Esophagus muscularis mucosa (tissue), 4 donors: ENCODE measurements around the gene PSMC6. TPM values are rescaled to one million over a fixed set of nuclear protein-coding genes. Genes with fewer than 3 reads are reported as not detected.
"Not testable (repeated sequence)": the region's sequence is repeated elsewhere in the genome, so short reads cannot be mapped to it uniquely, and the experiment has no call there.

Source experiments
- DNase-seq: peaks from one replicate; pipeline ENCODE4 v3.0.0-alpha.2; 2017; ENCODE audit errors: extremely low spot score
- H3K27ac ChIP-seq, 4 donors: fragments of 200-600 bp; sonication (generic); replicated peaks in 1 of 4; 1 replicate in 3 of 4; 2 replicates in 1 of 4; pipeline ENCODE4 v1.5.1; 2016 to 2019; ENCODE audit warnings: mild to moderate bottlenecking in 1 of 4
- H3K27me3 ChIP-seq, 4 donors: fragments of 200-600 bp; sonication (generic); one replicate each; pipeline versions ENCODE4 v1.5.1 to v1.6.0; 2016 to 2019
- H3K36me3 ChIP-seq, 4 donors: fragments of 200-600 bp; sonication (generic); one replicate each; pipeline ENCODE4 v1.5.1; 2016 to 2019
- H3K4me1 ChIP-seq, 4 donors: fragments of 200-600 bp; sonication (generic); one replicate each; pipeline ENCODE4 v1.5.1; 2016 to 2019
- H3K4me3 ChIP-seq, 4 donors: fragments of 200-600 bp; sonication (generic); 1 replicate in 2 of 4; 2 replicates in 2 of 4; pipeline ENCODE4 v1.5.1; 2016 to 2019; ENCODE audit warnings: mild to moderate bottlenecking in 4 of 4, moderate library complexity in 1 of 4
- H3K9me3 ChIP-seq, 4 donors: fragments of 200-600 bp; sonication (generic); 1 replicate in 3 of 4; 2 replicates in 1 of 4; pipeline ENCODE4 v1.5.1; 2016 to 2019
- EP300 ChIP-seq: sonication (generic); formaldehyde crosslinking; IDR thresholded peaks from one replicate; pipeline ENCODE4 v1.6.1; 2017; ENCODE audit warnings: antibody characterized with exemption
- POLR2A ChIP-seq: fragments of 450-650 bp; IDR thresholded peaks from one replicate; pipeline ENCODE4 v1.6.1; 2017; ENCODE audit warnings: antibody characterized with exemption, moderate library complexity, mild to moderate bottlenecking, low read depth
- POLR2AphosphoS5 ChIP-seq, 2 donors: sonication (generic); formaldehyde crosslinking; IDR thresholded peaks; one replicate each; pipeline ENCODE4 v1.6.1; 2017; ENCODE audit warnings: antibody characterized with exemption in 2 of 2
- WGBS: methylation state at CpG from one replicate; pipeline ENCODE4 v1.1.5; 2018; 5-methylcytosine and 5-hydroxymethylcytosine counted together
- intact Hi-C: fragments of 100-400 bp; cut with DNase I; formaldehyde crosslinking; loops from one replicate; pipeline ENCODE4 v1.15.1; 2023
- total RNA-seq, 4 donors: library from RNA; depleted of rRNA; stranded (reverse); fragments of >200 nt; gene quantifications; one replicate each; pipeline versions ENCODE4 v1.1.0 to v1.2.1, GENCODE V29; 2016
- TF ChIP-seq, protein P1 (sequence below), 3 experiments: fragments of 200-600 bp in 2 of 3; fragments of 450-650 bp in 1 of 3; sonication (generic) in 2 of 3; IDR thresholded peaks; one replicate each; pipeline ENCODE4 v1.5.1; 2017 to 2019; ENCODE audit warnings: antibody characterized with exemption in 3 of 3, mild to moderate bottlenecking in 2 of 3, moderate library complexity in 1 of 3

The PSMC6 gene
- total RNA-seq, 4 donors from 2014 or later: 53.5 to 80.8 (median 63.7) TPM

- Histone ChIP-seq H3K4me1 (no peaks in the 10 kb centered on the region), H3K27ac (no peak overlapping the region), H3K9me3 (no peaks in the 10 kb centered on the region), H3K4me3 (no peak overlapping the region), H3K27me3 (no peaks in the 10 kb centered on the region), H3K36me3 (peaks cover 19 to 51% (median 33%) of the 10 kb centered on the region in 4 donors)
- WGBS: 91% methylated on average over 5 of the region's 5 CpGs
- no peak for DNase-seq
- TF ChIP-seq POLR2A: no peak
- TF ChIP-seq POLR2AphosphoS5 (IDR thresholded peaks at IDR 0.05): no peak
- TF ChIP-seq, protein P1, sequence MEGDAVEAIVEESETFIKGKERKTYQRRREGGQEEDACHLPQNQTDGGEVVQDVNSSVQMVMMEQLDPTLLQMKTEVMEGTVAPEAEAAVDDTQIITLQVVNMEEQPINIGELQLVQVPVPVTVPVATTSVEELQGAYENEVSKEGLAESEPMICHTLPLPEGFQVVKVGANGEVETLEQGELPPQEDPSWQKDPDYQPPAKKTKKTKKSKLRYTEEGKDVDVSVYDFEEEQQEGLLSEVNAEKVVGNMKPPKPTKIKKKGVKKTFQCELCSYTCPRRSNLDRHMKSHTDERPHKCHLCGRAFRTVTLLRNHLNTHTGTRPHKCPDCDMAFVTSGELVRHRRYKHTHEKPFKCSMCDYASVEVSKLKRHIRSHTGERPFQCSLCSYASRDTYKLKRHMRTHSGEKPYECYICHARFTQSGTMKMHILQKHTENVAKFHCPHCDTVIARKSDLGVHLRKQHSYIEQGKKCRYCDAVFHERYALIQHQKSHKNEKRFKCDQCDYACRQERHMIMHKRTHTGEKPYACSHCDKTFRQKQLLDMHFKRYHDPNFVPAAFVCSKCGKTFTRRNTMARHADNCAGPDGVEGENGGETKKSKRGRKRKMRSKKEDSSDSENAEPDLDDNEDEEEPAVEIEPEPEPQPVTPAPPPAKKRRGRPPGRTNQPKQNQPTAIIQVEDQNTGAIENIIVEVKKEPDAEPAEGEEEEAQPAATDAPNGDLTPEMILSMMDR (IDR thresholded peaks at IDR 0.05): no peak
- TF ChIP-seq EP300: no peak
- intact Hi-C loops: no loop called here
These were observed 48.8 kb downstream of the PSMC6 start for GRCh38 chr14:52755607-52756316.

DNA sequence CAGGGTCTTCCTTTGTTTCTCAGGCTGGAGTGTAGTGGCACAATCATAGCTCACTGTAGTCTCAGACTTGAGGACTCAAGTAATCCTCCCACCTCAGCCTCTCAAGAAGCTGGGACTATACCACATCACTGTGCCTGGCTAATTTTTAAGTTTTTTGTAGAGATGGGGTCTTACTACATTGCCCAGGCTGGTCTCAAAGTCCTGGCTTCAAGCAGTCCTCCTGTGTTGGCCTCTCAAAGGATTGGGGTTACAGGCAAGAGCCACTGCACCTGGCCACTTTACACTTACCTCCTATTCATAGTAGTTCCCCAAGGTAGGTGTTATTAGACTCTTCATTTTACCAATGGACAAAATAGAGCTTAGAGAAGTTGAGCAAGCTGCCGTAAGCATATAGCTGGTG, 52.1 kb downstream of the PSMC6 start:
- DNase-seq: no peak
- no peak overlapping the region for H3K27ac ChIP-seq
- no peaks in the 10 kb centered on the region for H3K9me3 ChIP-seq
- TF ChIP-seq POLR2AphosphoS5 (IDR thresholded peaks at IDR 0.05): no peak
- no peak for TF ChIP-seq POLR2A
- no peak for TF ChIP-seq EP300
- TF ChIP-seq, protein P1 (IDR thresholded peaks at IDR 0.05): no peak
- WGBS: 100% methylated on average over 1 of the region's 1 CpG
- H3K27me3 ChIP-seq: no peaks in the 10 kb centered on the region
- peaks cover 23 to 51% (median 37%) of the 10 kb centered on the region in 4 donors for H3K36me3 ChIP-seq
- no peak overlapping the region for H3K4me3 ChIP-seq
- intact Hi-C loops: no loop called here
- H3K4me1 ChIP-seq: no peaks in the 10 kb centered on the region

- H3K9me3 ChIP-seq, H3K27me3 ChIP-seq, DNase-seq, intact Hi-C loops, H3K4me1 ChIP-seq, H3K27ac ChIP-seq, H3K4me3 ChIP-seq: not testable (repeated sequence)
- peaks cover 20 to 67% (median 42%) of the 10 kb centered on the region in 4 donors for H3K36me3 ChIP-seq
- 92% methylated on average over 3 of the region's 4 CpGs for WGBS
These were observed 55.9 kb downstream of the PSMC6 start for GRCh38 chr14:52762923-52763322.

- no peaks in the 10 kb centered on the region for H3K27me3 ChIP-seq
- no peak overlapping the region for H3K4me3 ChIP-seq
- H3K9me3 ChIP-seq: no peaks in the 10 kb centered on the region
- intact Hi-C loops: no loop called here
- no peak overlapping the region for H3K27ac ChIP-seq
- H3K36me3 ChIP-seq: peaks cover 12 to 60% (median 34%) of the 10 kb centered on the region in 4 donors
- TF ChIP-seq POLR2AphosphoS5 (IDR thresholded peaks at IDR 0.05): no peak
- TF ChIP-seq, protein P1 (IDR thresholded peaks at IDR 0.05): no peak
- TF ChIP-seq POLR2A: no peak
- no peak for TF ChIP-seq EP300
- 94% methylated on average over 3 of the region's 3 CpGs for WGBS
- DNase-seq: no peak
- no peaks in the 10 kb centered on the region for H3K4me1 ChIP-seq
These were observed 60.2 kb downstream of the PSMC6 start for GRCh38 chr14:52767058-52767833.

DNA sequence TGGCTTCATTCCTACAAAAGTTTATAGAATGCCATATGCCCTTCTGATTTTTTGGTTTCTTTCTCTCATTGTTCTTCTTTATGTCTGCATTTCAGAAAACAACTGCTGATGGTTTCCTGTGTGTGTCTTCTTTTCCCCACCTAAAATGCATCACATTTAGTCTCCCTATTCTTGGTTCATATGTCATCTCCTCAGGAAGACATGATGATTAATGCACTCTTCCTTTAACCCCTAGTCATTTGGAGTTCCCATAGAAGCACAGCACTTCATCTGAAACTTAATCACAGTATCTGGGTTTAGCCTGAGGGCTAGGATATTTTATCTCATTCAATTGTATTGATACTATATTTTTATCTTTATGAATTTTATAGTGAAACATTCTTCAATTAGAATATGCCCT, 62.9 kb downstream of the PSMC6 start:
- Histone ChIP-seq H3K36me3 (peaks cover 12 to 72% (median 44%) of the 10 kb centered on the region in 4 donors), H3K9me3 (no peaks in the 10 kb centered on the region), H3K27ac (no peak overlapping the region), H3K4me3 (no peak overlapping the region), H3K27me3 (no peaks in the 10 kb centered on the region), H3K4me1 (no peaks in the 10 kb centered on the region)
- intact Hi-C loops: no loop called here
- no peak for DNase-seq
- TF ChIP-seq EP300: no peak
- no peak for TF ChIP-seq POLR2AphosphoS5 (IDR thresholded peaks at IDR 0.05)
- TF ChIP-seq POLR2A: no peak
- TF ChIP-seq, protein P1 (IDR thresholded peaks at IDR 0.05): no peak
